RWPE1 (cell line): ENCODE measurements around the gene BLVRB.
A peak's percentile ranks its signal among the peaks of the same experiment; 100 is the strongest.

ENCODE experiments used
- CTCF ChIA-PET: fragments of 350-600 bp; sonication (Branson Sonifier 250); formaldehyde crosslinking; extraction: SDS; loops from one replicate; lab custom pipeline; 2021; lab: Yijun Ruan, JAX
- POLR2A ChIA-PET: fragments of 400-600 bp; formaldehyde crosslinking; extraction: SDS; loops from one replicate; lab custom pipeline; 2020; ENCODE audit warnings: antibody characterized with exemption; ENCODE audit not compliant: low non-redundant PET; lab: Yijun Ruan, JAX
- DNase-seq: peaks from one replicate; pipeline ENCODE4 v3.0.0; 2012; ENCODE audit warnings: low spot score
- H3K27ac ChIP-seq: fragments of 450-650 bp; 2 replicates; pipeline ENCODE4 v1.5.1; 2017
- CTCF ChIP-seq: fragments of 450-650 bp; conservative IDR thresholded peaks from 2 replicates; pipeline ENCODE4 v1.5.1; 2017; ENCODE audit warnings: low read depth, mild to moderate bottlenecking

The BLVRB gene

GRCh38 chr19:40425450-40426287 lies 39.9 kb downstream of the BLVRB start, which contains the start of gene SERTAD1:
SERTAD1 (minus strand) TSS chr19:40425992; CDS start chr19:40423546, 2,446 bp downstream.
- DNase-seq: peak; percentile 97
- TF ChIP-seq CTCF: peak; percentile 51
- CTCF ChIA-PET: interaction anchor here (0.6 to 0.9 kb wide), 3 partner anchors 18 to 121 kb away, joined by 3 to 5 read pairs (median 3); no protein-coding TSS in a partner anchor
- peak within 1 kb of the TSS; percentile 99 for H3K27ac ChIP-seq
- POLR2A ChIA-PET: interaction anchor here (0.7 to 1.4 kb wide), 4 partner anchors 10 to 1464 kb away, joined by 3 to 13 read pairs (median 4); no protein-coding TSS in a partner anchor

DNA sequence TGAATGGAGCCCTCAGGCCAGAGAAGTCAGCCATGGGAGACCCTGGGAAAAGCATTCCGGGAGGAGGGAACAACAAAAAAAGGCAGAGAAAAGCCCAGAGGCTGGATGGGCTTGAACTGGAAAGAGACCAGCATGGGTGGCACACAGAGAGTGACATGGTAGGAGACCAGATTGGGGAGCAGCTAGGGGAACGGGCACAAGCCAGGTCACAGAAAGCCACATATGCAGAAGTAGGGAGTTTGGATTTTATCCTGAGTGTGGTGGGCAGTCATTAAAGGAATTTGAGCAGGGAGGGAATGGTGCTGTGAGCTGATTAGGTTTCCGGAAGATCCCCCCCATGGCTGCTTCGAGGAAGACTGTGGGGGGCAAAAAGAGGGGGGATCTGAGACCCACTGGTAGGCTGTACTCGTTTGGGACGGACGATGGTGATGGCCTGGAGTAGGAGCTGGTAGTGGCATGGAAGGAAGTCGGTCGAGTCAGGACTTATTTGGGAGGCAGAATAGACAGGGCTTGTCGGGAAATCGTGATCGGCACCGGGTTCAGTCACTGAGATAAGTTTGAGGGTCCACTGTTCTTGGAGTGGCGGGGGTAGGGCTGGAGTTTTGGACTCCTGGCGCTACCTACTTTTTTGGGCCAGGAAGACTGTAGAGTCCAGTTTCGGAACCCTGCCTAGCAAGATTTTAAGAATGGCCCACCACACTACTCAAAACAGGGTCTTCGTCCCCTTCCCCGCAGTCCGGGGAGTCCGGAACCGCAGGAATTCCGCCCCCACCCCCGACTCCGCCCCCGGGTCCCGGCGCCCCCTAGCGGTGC lies 40.7 kb downstream of the BLVRB start:
- ChIA-PET CTCF (interaction anchor here (0.6 to 1.1 kb wide), 3 partner anchors 9 to 119 kb away, joined by 3 to 4 read pairs (median 3); no protein-coding TSS in a partner anchor), POLR2A (interaction anchor here (0.5 to 0.8 kb wide), 3 partner anchors 80 to 950 kb away, joined by 3 to 4 read pairs (median 4); no protein-coding TSS in a partner anchor)
- peak overlapping the region; percentile 99 for H3K27ac ChIP-seq
- TF ChIP-seq CTCF: peak; percentile 77; the same call in 1 of the 2 replicates
- no peak for DNase-seq

- ChIA-PET CTCF (interaction anchor here (0.6 to 1.1 kb wide), 4 partner anchors 10 to 162 kb away, joined by 3 to 4 read pairs (median 4); no protein-coding TSS in a partner anchor), POLR2A (interaction anchor here (0.6 to 1.4 kb wide), 3 partner anchors 20 to 949 kb away, joined by 3 to 4 read pairs (median 3); no protein-coding TSS in a partner anchor)
- no peak for TF ChIP-seq CTCF
- H3K27ac ChIP-seq: peak overlapping the region; percentile 93
- no peak for DNase-seq
Measured at GRCh38 chr19:40423938-40424337, 41.6 kb downstream of the BLVRB start.

GRCh38 chr19:40422748-40423566 lies 42.6 kb downstream of the BLVRB start:
- TF ChIP-seq CTCF: no peak
- ChIA-PET POLR2A (interaction anchor here (0.5 to 1.4 kb wide), 2 partner anchors 10 to 19 kb away, joined by 3 read pairs; no protein-coding TSS in a partner anchor), CTCF (interaction anchor here (0.7 kb wide), 2 partner anchors 161 to 1174 kb away, joined by 3 to 4 read pairs; no protein-coding TSS in a partner anchor)
- H3K27ac ChIP-seq: peak overlapping the region; percentile 93
- DNase-seq: no peak

DNA sequence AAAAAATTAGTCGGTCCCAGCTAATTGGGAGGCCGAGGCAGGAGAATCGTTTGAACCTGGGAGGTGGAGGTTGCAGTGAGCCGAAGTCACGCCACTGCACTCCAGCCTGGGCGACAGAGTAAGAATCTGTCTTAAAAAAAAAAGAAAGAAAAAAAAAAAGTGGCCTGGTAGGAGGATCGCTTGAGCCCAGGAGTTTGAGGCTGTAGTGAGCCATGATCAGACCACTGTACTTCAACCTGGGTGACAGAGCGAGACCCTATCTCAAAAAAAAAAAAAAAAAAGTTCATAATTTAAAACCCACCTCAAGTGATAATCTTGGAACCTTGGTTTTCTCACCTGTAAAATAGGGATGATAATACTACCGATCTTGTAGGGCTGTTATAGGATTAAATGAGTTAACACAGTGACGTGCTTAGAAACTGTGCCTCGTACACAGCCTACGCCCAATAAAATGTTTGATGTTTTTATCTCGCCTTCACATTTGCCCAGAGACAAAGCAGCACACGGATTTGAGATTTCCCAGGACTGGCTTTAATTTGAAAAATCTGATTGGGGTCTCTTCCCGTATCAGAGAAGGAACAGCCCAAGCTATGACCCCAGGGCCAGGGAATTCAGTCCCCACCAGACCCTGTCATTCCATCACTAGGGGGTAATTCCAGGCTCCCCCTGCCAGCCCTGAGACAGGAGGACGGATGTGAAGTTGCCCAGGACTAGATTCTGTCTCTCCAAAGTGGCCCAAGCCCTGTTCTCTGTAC lies 43.4 kb downstream of the BLVRB start:
- POLR2A ChIA-PET: interaction anchor here (0.5 to 2.0 kb wide), 3 partner anchors 11 to 198 kb away, joined by 3 to 10 read pairs (median 3); no protein-coding TSS in a partner anchor
- CTCF ChIA-PET: no interaction called here
- TF ChIP-seq CTCF: no peak
- no peak for DNase-seq
- peak overlapping the region; percentile 93 for H3K27ac ChIP-seq
